Measurements from ENCODE around the gene STK32A.

DNA sequence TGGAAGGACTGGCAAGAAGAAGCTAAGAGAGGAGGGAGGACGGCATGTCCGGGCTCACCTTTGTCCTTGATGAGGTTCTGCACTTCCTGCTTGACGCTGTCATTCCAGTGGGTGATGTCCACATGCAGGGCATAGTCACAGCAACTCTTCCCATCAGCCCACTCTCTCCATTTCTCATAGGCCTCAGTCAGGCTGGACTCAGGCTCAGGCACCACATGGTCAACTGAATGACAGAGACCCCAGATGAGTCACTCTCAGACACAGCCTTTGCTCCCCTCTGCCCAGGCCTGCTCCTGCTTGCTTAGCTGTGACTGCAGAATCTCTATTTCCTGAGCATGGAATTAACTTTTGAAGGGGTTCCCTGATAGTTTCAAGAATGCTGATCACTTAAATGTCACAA is 180.8 kb downstream of the STK32A start:
- no peak for TF ChIP-seq YY1 (IDR thresholded peaks at IDR 0.05; ENCODE audit: insufficient read depth, insufficient read length)
- no peak for TF ChIP-seq ZNF274 (IDR thresholded peaks at IDR 0.05; ENCODE audit: low read depth, low read length)
- no peak for TF ChIP-seq SUZ12 (IDR thresholded peaks at IDR 0.05; ENCODE audit: extremely low read depth, insufficient read depth, insufficient read length)
